Inflammatory macrophage treated with lipopolysaccharide for 1 hour (primary cell): ENCODE results near the gene ROBO1.
"Not testable (repeated sequence)": the region's sequence is repeated elsewhere in the genome, so short reads cannot be mapped to it uniquely, and the experiment has no call there.

Experiments used
- DNase-seq, 2 donors: peaks; one replicate each; pipeline ENCODE4 v3.0.0-alpha.2; 2020 to 2022

ROBO1 gene

GRCh38 chr3:78895528-78895927 is 872.3 kb downstream of the ROBO1 start:
- no peak for DNase-seq

DNA sequence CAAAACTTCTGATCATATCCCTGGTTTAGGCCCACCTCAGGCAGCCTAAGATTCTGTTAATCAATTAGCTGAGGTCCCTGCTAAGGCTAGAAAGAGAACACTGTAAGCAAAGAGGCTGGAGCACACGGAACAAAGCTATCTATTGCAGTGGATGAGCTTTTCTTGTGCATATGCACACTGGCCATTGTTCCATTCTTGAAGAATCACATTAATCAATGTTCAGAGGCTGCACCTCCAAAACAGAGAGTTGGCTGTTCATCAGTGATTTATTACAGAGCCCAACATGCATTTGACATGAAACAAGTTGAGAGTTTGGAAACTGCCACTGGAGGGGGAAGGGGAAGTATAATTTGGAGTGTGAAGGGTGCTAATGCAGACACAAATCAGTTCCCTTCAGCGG is 873.0 kb downstream of the ROBO1 start:
- no peak for DNase-seq

DNA sequence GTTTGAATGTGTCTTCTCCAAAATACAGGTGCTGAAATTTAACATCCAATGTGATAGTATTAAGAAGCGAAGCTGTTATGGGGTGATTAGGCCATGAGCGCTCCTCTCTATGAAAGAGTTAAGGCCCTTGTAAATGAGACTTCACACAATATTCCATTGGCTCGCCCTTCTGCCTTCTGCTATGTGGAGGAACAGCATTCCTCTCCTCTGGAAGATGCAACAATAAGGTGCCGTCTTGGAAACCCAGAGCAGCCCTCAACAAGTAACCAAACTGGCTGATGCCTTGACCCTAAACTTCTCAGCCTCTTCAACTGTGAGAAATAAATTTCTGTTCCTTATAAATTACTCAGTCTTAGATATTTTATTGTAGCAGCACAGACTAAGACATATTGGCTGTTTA is 874.6 kb downstream of the ROBO1 start:
- DNase-seq = no peak

DNA sequence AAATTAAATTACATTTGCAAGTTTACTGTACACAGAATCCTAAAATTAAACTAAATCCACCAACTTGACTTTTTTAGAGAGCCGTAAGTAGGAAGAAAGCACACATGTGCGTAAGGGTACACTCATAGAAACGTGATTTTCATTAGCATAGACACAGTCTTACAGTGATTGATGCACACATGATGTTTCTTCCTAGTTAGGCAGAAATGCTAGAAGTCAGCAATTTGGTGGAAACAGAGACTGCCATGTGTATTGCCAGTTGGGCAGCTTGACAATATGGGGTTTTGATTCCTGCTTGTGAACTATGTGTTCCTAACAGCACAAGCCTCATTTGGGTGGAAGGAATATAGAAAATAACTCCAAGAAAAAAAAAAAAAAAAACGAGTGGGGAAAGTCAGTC is 878.5 kb downstream of the ROBO1 start:
- DNase-seq = no peak

GRCh38 chr3:78888635-78889034 is 879.2 kb downstream of the ROBO1 start:
- no peak for DNase-seq

GRCh38 chr3:78887547-78888011 is 880.2 kb downstream of the ROBO1 start:
- DNase-seq = no peak

DNA sequence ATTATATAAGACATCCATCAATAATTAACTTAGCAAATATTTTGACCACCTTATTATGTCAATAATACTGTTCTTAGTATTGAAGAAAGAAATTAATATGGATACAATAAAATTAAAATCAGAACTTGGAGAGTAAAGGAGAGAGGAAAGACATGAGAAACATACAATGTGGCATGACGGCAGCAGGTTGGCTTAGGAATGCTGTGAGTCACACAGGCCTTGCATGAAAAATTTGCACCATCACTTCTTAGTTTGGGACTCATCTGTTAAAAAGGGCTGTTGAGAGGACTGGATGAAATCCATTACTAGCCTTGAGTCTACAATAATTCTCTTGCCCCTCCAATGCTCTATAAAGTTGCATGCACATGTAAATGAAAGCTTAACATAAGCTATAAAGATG is 880.8 kb downstream of the ROBO1 start:
- DNase-seq = no peak

DNA sequence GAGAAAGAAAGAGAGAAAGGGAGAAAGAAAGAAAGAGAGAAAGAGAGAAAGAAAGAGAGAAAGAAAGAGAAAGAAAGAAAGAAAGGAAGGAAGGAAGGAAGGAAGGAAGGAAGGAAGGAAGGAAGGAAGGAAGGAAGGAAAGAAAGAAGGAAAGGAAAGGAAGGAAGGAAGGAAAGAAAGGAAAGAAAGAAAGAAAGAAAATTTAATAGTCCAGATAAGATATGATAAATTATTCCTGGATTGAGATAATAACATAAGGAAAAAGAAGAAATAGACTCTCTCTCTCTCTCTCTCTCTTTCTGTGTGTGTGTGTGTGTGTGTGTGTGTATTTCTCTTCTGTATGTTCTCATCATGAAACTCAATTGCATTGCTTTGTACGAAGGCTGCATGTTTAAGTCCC is 883.2 kb downstream of the ROBO1 start:
- not testable (repeated sequence) for DNase-seq

DNA sequence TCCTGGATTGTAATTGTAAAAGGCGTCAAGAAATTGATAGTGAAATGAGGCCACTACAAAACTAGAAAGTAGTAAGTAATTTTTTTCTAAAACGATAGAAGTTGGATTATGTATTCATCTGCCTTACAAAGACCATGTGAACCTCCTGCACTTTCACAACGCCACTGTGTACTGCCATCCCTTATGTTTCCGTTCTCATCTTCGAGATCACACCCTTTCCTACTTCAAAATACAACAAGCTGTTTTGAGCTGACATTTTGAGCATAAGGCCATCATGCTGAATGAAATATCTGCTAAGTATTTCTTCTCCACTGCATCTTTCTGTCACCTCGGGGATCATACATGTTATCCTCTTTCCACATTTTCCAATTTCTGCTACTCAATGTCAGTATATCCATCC is 885.5 kb downstream of the ROBO1 start:
- DNase-seq = no peak

- no peak for DNase-seq
Measured at GRCh38 chr3:78881501-78881900, 886.3 kb downstream of the ROBO1 start.

DNA sequence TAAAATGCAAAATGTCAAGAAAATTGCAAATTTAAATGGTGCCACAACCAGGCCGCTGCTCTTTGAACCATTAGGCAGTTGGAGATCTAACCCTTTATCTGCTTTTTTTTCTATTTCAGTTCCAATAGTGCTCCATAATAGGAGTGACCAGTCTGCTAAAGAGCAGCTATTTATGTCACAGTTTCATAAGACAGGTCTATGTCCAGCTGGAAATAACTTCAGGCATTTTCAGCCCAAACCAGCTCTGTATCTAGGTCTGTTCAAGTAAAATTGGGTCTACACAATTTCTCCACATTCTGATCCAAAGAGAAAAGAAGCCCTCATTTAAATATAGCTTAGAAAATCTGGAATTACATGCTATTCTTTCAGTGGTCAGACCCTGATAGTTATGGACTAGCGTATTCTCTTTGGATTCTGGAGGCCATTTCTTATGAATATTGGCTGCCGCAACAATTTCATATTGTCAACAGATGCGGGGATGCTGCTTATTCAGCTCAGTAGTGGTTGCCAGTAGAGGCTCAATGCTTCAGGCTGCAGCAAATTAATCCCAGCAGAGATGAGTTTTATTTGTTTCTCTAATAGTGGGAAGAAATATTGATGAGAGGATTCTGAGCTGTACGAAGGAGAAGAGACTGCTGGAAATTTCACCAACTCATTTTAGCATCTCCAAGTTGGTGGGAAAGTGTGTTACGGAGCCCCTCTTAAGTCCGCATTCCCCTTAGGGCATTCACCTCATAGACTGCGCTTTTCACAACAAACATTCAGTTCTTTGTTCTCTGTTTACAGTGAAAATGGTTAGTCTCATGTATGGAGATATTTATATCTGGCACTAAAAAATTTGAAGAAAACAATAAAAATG is 887.0 kb downstream of the ROBO1 start:
- DNase-seq = no peak

DNA sequence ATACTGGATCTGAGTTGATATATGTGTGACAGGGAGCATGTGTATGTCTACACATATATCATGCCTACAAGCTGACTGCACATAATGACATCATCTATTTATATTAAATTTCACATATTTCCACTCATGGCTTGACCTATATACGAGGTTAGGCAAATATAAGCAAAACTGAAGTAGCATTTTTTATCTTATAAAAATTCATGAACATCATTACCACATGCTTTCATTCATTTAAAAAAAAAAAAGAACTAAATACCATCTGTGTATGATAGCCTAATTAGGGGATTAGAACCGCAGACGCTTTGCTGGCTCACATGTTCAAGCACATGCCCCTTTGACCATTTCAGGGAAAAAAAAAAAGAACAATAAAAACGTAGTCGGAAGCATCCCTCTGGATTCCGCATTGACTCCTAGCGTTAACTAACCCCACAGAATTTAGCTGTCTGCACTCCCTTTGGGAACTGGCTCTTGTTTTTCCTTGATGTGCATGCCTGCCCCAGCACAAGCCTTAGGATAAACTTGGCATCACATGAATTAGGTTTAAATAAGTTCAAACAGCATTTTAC is 888.4 kb downstream of the ROBO1 start:
- no peak for DNase-seq

DNA sequence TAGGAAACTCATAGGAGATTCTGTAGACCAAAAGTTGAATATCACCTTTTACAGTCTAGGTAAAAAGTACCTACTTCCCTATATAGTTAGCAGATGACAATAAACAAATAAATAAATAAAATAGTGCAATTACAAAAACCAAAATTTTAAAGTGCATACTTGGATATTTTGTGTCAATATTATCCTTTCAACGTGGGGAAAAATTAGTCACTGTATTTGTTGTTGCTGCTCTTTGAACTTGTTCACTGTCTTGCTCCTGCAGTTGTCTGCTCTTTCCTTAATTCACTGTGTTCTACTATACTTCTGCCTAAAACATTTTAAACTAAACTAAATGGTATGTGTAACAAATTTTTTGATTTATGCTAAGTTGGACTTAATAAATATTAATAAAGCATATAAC is 889.0 kb downstream of the ROBO1 start:
- no peak for DNase-seq

- DNase-seq = no peak
Measured at GRCh38 chr3:78878011-78878410, 889.8 kb downstream of the ROBO1 start.

DNA sequence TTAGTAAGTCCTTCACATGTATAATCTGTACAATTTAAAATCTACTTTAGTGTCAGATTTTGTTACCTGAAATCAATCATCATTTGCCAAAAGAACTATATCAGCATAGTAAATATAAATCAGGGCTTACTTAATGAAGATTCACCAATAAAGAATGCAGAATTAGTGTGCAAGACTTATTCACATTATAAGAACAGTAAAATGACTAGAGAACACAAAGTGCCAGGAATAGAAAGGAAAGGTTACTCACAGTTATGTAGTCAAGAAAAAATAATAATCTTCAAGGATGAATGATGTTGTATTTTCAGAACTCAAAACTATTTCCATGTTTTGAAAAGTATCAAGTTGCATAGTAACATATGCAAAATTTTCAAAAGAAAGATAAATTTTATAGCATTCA is 891.9 kb downstream of the ROBO1 start:
- no peak for DNase-seq

DNA sequence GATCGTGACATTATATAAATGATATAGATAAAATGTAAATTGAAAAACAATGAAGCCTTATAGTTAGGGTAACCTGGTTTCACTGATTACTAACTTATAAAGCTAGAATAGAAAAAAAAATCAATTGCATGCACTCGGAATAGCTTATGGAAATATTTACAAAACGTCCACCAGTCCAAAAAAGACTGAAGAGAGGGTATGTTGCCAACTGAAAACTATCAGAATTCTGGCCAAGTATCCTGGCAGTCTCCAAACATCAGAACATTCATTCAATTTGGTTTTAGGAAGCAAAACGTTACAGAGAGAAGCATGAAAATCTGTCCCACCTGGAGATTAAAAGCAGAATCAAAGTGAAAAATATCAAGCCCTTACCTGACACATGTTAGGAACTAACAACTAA is 892.4 kb downstream of the ROBO1 start:
- DNase-seq = no peak

DNA sequence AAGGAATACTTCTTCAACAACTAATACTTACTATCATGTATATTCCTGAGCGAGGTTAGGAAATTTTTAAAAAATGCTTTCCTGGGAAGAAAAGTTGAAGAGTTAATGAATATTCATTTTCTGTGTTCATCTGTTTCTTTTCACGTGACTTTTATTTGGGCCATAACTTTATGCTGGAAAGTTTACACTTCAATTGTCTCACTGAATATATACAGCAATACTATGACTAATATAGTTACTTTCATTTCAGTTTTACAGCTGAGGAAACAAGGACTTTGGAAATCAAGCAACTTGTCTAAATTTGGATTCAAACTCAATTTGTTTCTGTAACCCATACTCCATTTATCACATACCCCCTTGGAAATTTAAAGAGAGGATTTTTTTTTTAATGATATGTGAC is 894.2 kb downstream of the ROBO1 start:
- DNase-seq = no peak

- DNase-seq = no peak
Measured at GRCh38 chr3:78872195-78872594, 895.6 kb downstream of the ROBO1 start.

GRCh38 chr3:78871048-78871447 is 896.8 kb downstream of the ROBO1 start:
- no peak for DNase-seq

DNA sequence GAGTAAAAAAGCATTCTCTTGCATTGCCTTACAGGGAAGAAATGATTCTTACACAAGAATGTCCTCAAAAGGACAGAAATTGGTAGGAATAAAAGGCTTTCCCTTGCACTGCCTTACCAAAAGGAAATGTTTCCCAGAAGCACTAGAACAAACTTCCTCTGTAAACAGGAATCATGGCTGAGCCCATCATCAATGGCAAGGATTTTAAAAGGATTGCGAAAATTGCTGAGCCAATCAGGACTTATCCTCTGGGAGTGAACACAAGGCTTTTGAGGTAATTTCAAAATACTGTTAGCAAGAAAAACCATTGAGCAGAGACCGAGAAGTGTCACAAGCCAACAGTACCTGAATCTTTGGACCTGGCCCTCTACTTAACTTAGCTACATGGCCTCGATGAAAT is 897.3 kb downstream of the ROBO1 start:
- no peak for DNase-seq

DNA sequence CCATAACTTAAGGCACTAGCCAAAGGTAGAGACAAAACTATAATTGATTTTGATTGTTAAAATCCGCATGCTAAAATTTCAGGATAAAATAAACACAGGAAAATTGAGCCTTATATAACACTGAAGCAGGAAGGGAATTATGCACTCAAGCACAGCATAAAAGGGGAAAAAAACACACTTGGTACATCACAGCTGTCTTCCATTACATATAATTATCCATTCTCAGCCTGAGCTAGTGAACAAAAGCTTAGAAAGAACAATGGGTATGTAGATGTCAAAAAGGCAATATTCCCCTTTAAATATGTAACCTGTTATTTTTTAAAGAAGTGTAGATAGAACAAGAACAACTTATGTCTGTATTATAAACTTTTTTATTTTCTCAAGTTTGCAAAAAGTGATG is 899.2 kb downstream of the ROBO1 start:
- DNase-seq = no peak

GRCh38 chr3:78867409-78868372 is 900.1 kb downstream of the ROBO1 start:
- DNase-seq = no peak
